Neural cell (in vitro differentiated cells): Measurements from ENCODE around the gene PAN3.
"Not testable (repeated sequence)": the region's sequence is repeated elsewhere in the genome, so short reads cannot be mapped to it uniquely, and the experiment has no call there.

Experiments used
- CTCF ChIP-seq: fragments of 450-650 bp; IDR thresholded peaks from 2 replicates; pipeline ENCODE4 v1.5.1; 2014; ENCODE audit warnings: antibody characterized with exemption, mild to moderate bottlenecking, moderate library complexity; ENCODE audit not compliant: poor library complexity, severe bottlenecking
- EP300 ChIP-seq: fragments of 450-650 bp; conservative IDR thresholded peaks from 2 replicates; pipeline ENCODE4 v1.6.1; 2014; ENCODE audit warnings: antibody characterized with exemption, mild to moderate bottlenecking, moderate library complexity; ENCODE audit not compliant: poor library complexity, severe bottlenecking
- EZH2 ChIP-seq: fragments of 200-600, 300-800 bp; shearing (Covaris generic), sonication (generic); IDR thresholded peaks from 2 replicates; pipeline ENCODE4 v1.6.1; 2014; ENCODE audit warnings: antibody characterized with exemption, low read length, borderline replicate concordance, mild to moderate bottlenecking; ENCODE audit not compliant: insufficient read depth, poor library complexity, severe bottlenecking
- MXI1 ChIP-seq: fragments of 450-650 bp; conservative IDR thresholded peaks from 2 replicates; pipeline ENCODE4 v1.6.1; 2014; ENCODE audit warnings: antibody characterized with exemption, mild to moderate bottlenecking; ENCODE audit not compliant: poor library complexity, severe bottlenecking
- POLR2AphosphoS5 ChIP-seq: IDR thresholded peaks from 2 replicates; pipeline ENCODE4 v1.6.1; 2012
- RAD21 ChIP-seq: fragments of 450-650 bp; conservative IDR thresholded peaks from 2 replicates; pipeline ENCODE4 v1.6.1; 2014; ENCODE audit warnings: antibody characterized with exemption, mild to moderate bottlenecking, moderate library complexity
- REST ChIP-seq: IDR thresholded peaks from 2 replicates; pipeline ENCODE4 v1.6.1; 2012; ENCODE audit warnings: borderline replicate concordance
- SMC3 ChIP-seq: fragments of 450-650 bp; conservative IDR thresholded peaks from 2 replicates; pipeline ENCODE4 v1.6.1; 2014; ENCODE audit warnings: antibody characterized with exemption, mild to moderate bottlenecking, moderate library complexity; ENCODE audit not compliant: poor library complexity
- TAF1 ChIP-seq: IDR thresholded peaks from 2 replicates; pipeline ENCODE4 v1.6.1; 2012; ENCODE audit warnings: low read depth

- not testable (repeated sequence) for TF ChIP-seq CTCF, TAF1, MXI1, REST, EP300, POLR2AphosphoS5, EZH2, SMC3, RAD21
Observed at GRCh38 chr13:28141542-28141941, 3.2 kb downstream of the PAN3 start.
